ENCODE measurements around the gene SNAI3. TPM values are rescaled to one million over a fixed set of nuclear protein-coding genes. Genes with fewer than 3 reads are reported as not detected.

SNAI3 gene
- total and polyA plus RNA-seq, 2 experiments from 2014 or later: 10.3 to 19.4 TPM

- H3K4me3 ChIP-seq: no peak overlapping the region
- Mint-ChIP-seq H3K4me1 (no peaks in the 10 kb centered on the region), H3K27ac (no peak overlapping the region), H3K27me3 (ENCODE audit: insufficient read depth, low read depth, poor library complexity) (peaks cover 21% of the 10 kb centered on the region), H3K36me3 (ENCODE audit: low read depth) (peaks cover 12% of the 10 kb centered on the region), H3K4me3 (no peak overlapping the region), H3K9me3 (no peaks in the 10 kb centered on the region)
- no peak overlapping the region for H3K27ac ChIP-seq (ENCODE audit: low read depth)
- no peaks in the 10 kb centered on the region for H3K36me3 ChIP-seq (ENCODE audit: insufficient read depth)
- H3K27me3 ChIP-seq (ENCODE audit: insufficient read depth): no peaks in the 10 kb centered on the region
- no peak overlapping the region for H2AFZ ChIP-seq
- H4K20me1 ChIP-seq (replicated peaks; ENCODE audit: insufficient read depth): no peaks in the 10 kb centered on the region
- H3K9me2 ChIP-seq (ENCODE audit: insufficient read depth): no peaks in the 10 kb centered on the region
- ATAC-seq (no peak), DNase-seq (ENCODE audit: low spot score) (no peak)
- no peak overlapping the region for H3K4me2 ChIP-seq
- no peaks in the 10 kb centered on the region for H3K4me1 ChIP-seq (ENCODE audit: insufficient read depth)
- H3K79me2 ChIP-seq (replicated peaks; ENCODE audit: insufficient read depth): no peaks in the 10 kb centered on the region
- TF ChIP-seq JUNB (IDR thresholded peaks at IDR 0.05; ENCODE audit: unreplicated experiment) (no peak), ZNF462 (CRISPR knock-in tag; IDR thresholded peaks at IDR 0.05) (no peak), POLR2AphosphoS5 (IDR thresholded peaks at IDR 0.05; ENCODE audit: low read depth) (no peak), NANOG (IDR thresholded peaks at IDR 0.05; ENCODE audit: borderline replicate concordance) (no peak), ZNF331 (CRISPR knock-in tag; IDR thresholded peaks at IDR 0.05; ENCODE audit: low read depth) (no peak), EZH2phosphoT487 (IDR thresholded peaks at IDR 0.05; ENCODE audit: unreplicated experiment) (no peak), EZH2 (IDR thresholded peaks at IDR 0.05; ENCODE audit: low read depth, unreplicated experiment) (no peak), ZNF114 (CRISPR knock-in tag; IDR thresholded peaks at IDR 0.05) (no peak), CREB1 (CRISPR knock-in tag; IDR thresholded peaks at IDR 0.05; ENCODE audit: low read depth) (no peak), ETS1 (IDR thresholded peaks at IDR 0.05) (no peak), STAT1 (IDR thresholded peaks at IDR 0.05; ENCODE audit: unreplicated experiment) (no peak)
- TF ChIP-seq, protein P1, sequence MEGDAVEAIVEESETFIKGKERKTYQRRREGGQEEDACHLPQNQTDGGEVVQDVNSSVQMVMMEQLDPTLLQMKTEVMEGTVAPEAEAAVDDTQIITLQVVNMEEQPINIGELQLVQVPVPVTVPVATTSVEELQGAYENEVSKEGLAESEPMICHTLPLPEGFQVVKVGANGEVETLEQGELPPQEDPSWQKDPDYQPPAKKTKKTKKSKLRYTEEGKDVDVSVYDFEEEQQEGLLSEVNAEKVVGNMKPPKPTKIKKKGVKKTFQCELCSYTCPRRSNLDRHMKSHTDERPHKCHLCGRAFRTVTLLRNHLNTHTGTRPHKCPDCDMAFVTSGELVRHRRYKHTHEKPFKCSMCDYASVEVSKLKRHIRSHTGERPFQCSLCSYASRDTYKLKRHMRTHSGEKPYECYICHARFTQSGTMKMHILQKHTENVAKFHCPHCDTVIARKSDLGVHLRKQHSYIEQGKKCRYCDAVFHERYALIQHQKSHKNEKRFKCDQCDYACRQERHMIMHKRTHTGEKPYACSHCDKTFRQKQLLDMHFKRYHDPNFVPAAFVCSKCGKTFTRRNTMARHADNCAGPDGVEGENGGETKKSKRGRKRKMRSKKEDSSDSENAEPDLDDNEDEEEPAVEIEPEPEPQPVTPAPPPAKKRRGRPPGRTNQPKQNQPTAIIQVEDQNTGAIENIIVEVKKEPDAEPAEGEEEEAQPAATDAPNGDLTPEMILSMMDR (conservative IDR thresholded peaks at IDR 0.05; ENCODE audit: low read depth in 2 of 2): no peak
- TF ChIP-seq, protein P2, sequence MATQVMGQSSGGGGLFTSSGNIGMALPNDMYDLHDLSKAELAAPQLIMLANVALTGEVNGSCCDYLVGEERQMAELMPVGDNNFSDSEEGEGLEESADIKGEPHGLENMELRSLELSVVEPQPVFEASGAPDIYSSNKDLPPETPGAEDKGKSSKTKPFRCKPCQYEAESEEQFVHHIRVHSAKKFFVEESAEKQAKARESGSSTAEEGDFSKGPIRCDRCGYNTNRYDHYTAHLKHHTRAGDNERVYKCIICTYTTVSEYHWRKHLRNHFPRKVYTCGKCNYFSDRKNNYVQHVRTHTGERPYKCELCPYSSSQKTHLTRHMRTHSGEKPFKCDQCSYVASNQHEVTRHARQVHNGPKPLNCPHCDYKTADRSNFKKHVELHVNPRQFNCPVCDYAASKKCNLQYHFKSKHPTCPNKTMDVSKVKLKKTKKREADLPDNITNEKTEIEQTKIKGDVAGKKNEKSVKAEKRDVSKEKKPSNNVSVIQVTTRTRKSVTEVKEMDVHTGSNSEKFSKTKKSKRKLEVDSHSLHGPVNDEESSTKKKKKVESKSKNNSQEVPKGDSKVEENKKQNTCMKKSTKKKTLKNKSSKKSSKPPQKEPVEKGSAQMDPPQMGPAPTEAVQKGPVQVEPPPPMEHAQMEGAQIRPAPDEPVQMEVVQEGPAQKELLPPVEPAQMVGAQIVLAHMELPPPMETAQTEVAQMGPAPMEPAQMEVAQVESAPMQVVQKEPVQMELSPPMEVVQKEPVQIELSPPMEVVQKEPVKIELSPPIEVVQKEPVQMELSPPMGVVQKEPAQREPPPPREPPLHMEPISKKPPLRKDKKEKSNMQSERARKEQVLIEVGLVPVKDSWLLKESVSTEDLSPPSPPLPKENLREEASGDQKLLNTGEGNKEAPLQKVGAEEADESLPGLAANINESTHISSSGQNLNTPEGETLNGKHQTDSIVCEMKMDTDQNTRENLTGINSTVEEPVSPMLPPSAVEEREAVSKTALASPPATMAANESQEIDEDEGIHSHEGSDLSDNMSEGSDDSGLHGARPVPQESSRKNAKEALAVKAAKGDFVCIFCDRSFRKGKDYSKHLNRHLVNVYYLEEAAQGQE (IDR thresholded peaks at IDR 0.05; ENCODE audit: unreplicated experiment): no peak
- no peaks in the 10 kb centered on the region for H3F3A ChIP-seq (replicated peaks; ENCODE audit: low read depth)
These were observed 41.6 kb upstream of the SNAI3 start for GRCh38 chr16:88727871-88728270.

Data from GM23338 (cell line).